Gastrocnemius medialis (tissue), 4 donors: ENCODE measurements around the gene TECR. TPM values are rescaled to one million over a fixed set of nuclear protein-coding genes. Genes with fewer than 3 reads are reported as not detected.
"Not testable (repeated sequence)": the region's sequence is repeated elsewhere in the genome, so short reads cannot be mapped to it uniquely, and the experiment has no call there.

Source experiments
- ATAC-seq, 2 donors: fragments of 150-250 bp; one replicate each; pipeline ENCODE4 v1.9.1; 2016
- DNase-seq, 2 donors: peaks; one replicate each; pipeline ENCODE4 v3.0.0-alpha.2; 2019
- H3K27ac ChIP-seq, 4 donors: fragments of 200-600 bp; sonication (generic); 1 replicate in 1 of 4; 2 replicates in 3 of 4; pipeline ENCODE4 v1.5.1; 2016 to 2018; ENCODE audit warnings: mild to moderate bottlenecking in 2 of 4, moderate library complexity in 1 of 4
- H3K27me3 ChIP-seq, 3 donors: fragments of 200-600 bp; sonication (generic) in 2 of 3; 1 replicate in 1 of 3; 2 replicates in 2 of 3; pipeline versions ENCODE4 v1.5.1 to v1.6.0; 2016 to 2019; ENCODE audit warnings: mild to moderate bottlenecking in 1 of 3, moderate library complexity in 1 of 3
- H3K36me3 ChIP-seq, 2 donors: fragments of 200-600 bp; sonication (generic) in 1 of 2; one replicate each; pipeline ENCODE4 v1.5.1; 2017 to 2018
- H3K4me1 ChIP-seq, 2 donors: fragments of 200-600 bp; sonication (generic) in 1 of 2; one replicate each; pipeline ENCODE4 v1.5.1; 2016 to 2017; ENCODE audit warnings: mild to moderate bottlenecking in 2 of 2
- H3K4me3 ChIP-seq, 4 donors: fragments of 200-600 bp; sonication (generic) in 3 of 4; 1 replicate in 1 of 4; 2 replicates in 3 of 4; pipeline ENCODE4 v1.5.1; 2016 to 2019; ENCODE audit warnings: mild to moderate bottlenecking in 2 of 4
- H3K9me3 ChIP-seq, 3 donors: fragments of 200-600 bp; sonication (generic) in 2 of 3; 1 replicate in 1 of 3; 2 replicates in 2 of 3; pipeline ENCODE4 v1.5.1; 2016 to 2019
- POLR2A ChIP-seq, 2 donors: fragments of 450-650 bp; IDR thresholded peaks; one replicate each; pipeline ENCODE4 v1.6.1; 2017; ENCODE audit warnings: antibody characterized with exemption in 2 of 2, mild to moderate bottlenecking in 2 of 2, moderate library complexity in 2 of 2
- in situ Hi-C, 4 donors: fragments of 200-750 bp; cut with MboI; loops; one replicate each; pipeline versions ENCODE4 v1.15.0 to v1.8.0; 2017; ENCODE audit warnings: low sequenced_read_pairs in 4 of 4
- intact Hi-C: fragments of 100-400 bp; cut with DNase I; formaldehyde crosslinking; loops from one replicate; pipeline ENCODE4 v1.15.1; 2023; ENCODE audit warnings: low total_unique reads
- total RNA-seq, 4 donors: library from RNA; depleted of rRNA; stranded (reverse); fragments of >200 nt; gene quantifications; one replicate each; pipeline versions ENCODE4 v1.1.0 to v1.2.3, GENCODE V29; 2016
- TF ChIP-seq, protein P1 (sequence below), 5 experiments: fragments of 450-650 bp in 3 of 5; fragments of 200-600 bp in 2 of 5; sonication (generic) in 2 of 5; IDR thresholded peaks in 4 of 5; conservative IDR thresholded peaks in 1 of 5; 1 replicate in 4 of 5; 2 replicates in 1 of 5; pipeline ENCODE4 v1.5.1; 2016 to 2019; ENCODE audit warnings: antibody characterized with exemption in 5 of 5, mild to moderate bottlenecking in 3 of 5, moderate library complexity in 3 of 5

TECR gene
- total RNA-seq, 4 donors from 2014 or later, result 56.2 to 155 (median 113) TPM

- no peaks in the 10 kb centered on the region for H3K27me3 ChIP-seq
- H3K27ac ChIP-seq, result peak overlapping the region; percentile 98 to 100 (median 99)
- H3K4me1 ChIP-seq, result peaks cover 60 to 70% of the 10 kb centered on the region in 2 donors
- ATAC-seq (peak; percentile 40 to 50), DNase-seq (peak; percentile 55 to 86)
- peaks cover 0 to 12% of the 10 kb centered on the region in 2 donors for H3K36me3 ChIP-seq
- H3K4me3 ChIP-seq, result peak overlapping the region; percentile 39 to 50 (median 46)
- in situ Hi-C loops, result loop anchor here in 1 of 4 donors (10.0 kb wide), 1 partner anchor 47 kb away; the partner anchor contains the start of gene DNAJB1
- intact Hi-C loops, result loop anchor here (2.0 to 10.0 kb wide), 9 partner anchors 65 to 1787 kb away; partner anchors contain the start of genes GIPC1, HOOK2, IER2 and PKN1
- no peaks in the 10 kb centered on the region for H3K9me3 ChIP-seq
- TF ChIP-seq, protein P1, sequence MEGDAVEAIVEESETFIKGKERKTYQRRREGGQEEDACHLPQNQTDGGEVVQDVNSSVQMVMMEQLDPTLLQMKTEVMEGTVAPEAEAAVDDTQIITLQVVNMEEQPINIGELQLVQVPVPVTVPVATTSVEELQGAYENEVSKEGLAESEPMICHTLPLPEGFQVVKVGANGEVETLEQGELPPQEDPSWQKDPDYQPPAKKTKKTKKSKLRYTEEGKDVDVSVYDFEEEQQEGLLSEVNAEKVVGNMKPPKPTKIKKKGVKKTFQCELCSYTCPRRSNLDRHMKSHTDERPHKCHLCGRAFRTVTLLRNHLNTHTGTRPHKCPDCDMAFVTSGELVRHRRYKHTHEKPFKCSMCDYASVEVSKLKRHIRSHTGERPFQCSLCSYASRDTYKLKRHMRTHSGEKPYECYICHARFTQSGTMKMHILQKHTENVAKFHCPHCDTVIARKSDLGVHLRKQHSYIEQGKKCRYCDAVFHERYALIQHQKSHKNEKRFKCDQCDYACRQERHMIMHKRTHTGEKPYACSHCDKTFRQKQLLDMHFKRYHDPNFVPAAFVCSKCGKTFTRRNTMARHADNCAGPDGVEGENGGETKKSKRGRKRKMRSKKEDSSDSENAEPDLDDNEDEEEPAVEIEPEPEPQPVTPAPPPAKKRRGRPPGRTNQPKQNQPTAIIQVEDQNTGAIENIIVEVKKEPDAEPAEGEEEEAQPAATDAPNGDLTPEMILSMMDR (IDR thresholded peaks at IDR 0.05 in 4 of 5, conservative IDR thresholded peaks at IDR 0.05 in 1 of 5), result no peak
- TF ChIP-seq POLR2A (IDR thresholded peaks at IDR 0.05), result no peak
These were observed 32.5 kb downstream of the TECR start for GRCh38 chr19:14561847-14562351.

DNA sequence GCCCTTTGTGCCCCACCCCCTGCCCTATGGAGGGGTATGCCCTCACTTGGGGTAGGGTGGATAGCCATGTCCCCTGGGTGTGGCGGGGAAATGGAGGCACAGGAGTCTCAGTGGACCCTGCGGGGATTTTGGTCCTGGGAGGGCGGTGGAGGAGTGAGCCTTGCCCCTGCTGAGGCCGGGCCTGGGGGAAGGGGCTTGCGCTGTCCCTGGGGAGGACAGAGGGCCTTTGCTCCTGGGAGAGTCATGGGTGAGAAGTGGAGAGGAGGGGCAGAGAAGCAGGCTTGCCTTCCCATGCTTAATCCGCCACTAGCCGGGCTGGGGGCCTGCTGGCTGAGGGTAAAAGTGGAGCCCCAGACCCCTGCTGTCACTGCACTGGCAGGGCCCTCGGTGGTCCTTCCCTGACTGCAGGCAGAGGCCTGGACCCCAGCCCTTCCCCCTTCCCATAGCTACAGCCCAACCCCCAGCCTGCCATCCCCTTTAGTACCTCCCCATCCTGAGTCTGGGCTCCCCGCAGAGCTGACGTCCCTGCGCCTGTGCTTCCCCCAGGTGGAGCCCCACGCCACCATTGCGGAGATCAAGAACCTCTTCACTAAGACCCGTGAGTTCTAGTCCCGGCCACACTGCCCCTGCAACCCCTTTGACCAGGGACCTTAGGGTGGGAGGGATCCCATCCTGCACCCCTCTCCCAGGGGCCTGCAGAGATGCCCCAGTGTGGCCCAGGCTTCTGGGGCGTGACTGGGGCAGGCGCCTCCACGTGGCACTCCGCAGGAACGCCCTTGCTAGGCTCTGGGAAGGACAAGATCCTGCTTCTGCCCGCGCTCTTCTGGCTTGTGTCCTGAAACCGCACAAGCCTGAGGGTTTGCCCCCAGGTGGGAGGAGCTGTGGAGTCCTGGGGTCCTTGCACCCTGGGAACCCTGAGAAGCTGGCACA, 33.5 kb downstream of the TECR start:
- H3K36me3 ChIP-seq, result peaks cover 0 to 12% of the 10 kb centered on the region in 2 donors
- in situ Hi-C loops, result loop anchor here in 1 of 4 donors (10.0 kb wide), 1 partner anchor 48 kb away; the partner anchor contains the start of gene DNAJB1
- H3K4me3 ChIP-seq, result peak overlapping the region; percentile 39 to 50 (median 46)

GRCh38 chr19:14563590-14563926, 34.2 kb downstream of the TECR start:
- H3K9me3 ChIP-seq, result no peaks in the 10 kb centered on the region
- intact Hi-C loops, result loop anchor here (2.0 to 10.0 kb wide), 9 partner anchors 66 to 1789 kb away; partner anchors contain the start of genes GIPC1, HOOK2, IER2 and PKN1
- no peaks in the 10 kb centered on the region for H3K27me3 ChIP-seq
- DNase-seq (no peak), ATAC-seq (no peak)
- H3K4me3 ChIP-seq, result peak overlapping the region in 3 of 4 donors; percentile 6 to 48 (median 33)
- TF ChIP-seq POLR2A (IDR thresholded peaks at IDR 0.05), result no peak
- TF ChIP-seq, protein P1 (IDR thresholded peaks at IDR 0.05 in 4 of 5, conservative IDR thresholded peaks at IDR 0.05 in 1 of 5), result no peak
- in situ Hi-C loops, result loop anchor here in 1 of 4 donors (10.0 kb wide), 1 partner anchor 49 kb away; the partner anchor contains the start of gene DNAJB1
- H3K27ac ChIP-seq, result peak overlapping the region; percentile 98 to 100 (median 99)
- peaks cover 0 to 12% of the 10 kb centered on the region in 2 donors for H3K36me3 ChIP-seq
- peaks cover 53 to 56% of the 10 kb centered on the region in 2 donors for H3K4me1 ChIP-seq

More for the DNA sequence above, 33.5 kb downstream of the TECR start:
- ATAC-seq, result peak; percentile 18 to 25
- Histone ChIP-seq H3K27ac (peak overlapping the region; percentile 98 to 100 (median 99)), H3K27me3 (no peaks in the 10 kb centered on the region), H3K9me3 (no peaks in the 10 kb centered on the region), H3K4me1 (peaks cover 54 to 62% of the 10 kb centered on the region in 2 donors)
- intact Hi-C loops, result loop anchor here (2.0 to 10.0 kb wide), 9 partner anchors 66 to 1788 kb away; partner anchors contain the start of genes GIPC1, HOOK2, IER2 and PKN1
- TF ChIP-seq, protein P1 (IDR thresholded peaks at IDR 0.05 in 4 of 5, conservative IDR thresholded peaks at IDR 0.05 in 1 of 5), result no peak
- TF ChIP-seq POLR2A (IDR thresholded peaks at IDR 0.05), result peak in 1 of 2 donors; percentile 42
- peak; percentile 38 to 75 for DNase-seq

DNA sequence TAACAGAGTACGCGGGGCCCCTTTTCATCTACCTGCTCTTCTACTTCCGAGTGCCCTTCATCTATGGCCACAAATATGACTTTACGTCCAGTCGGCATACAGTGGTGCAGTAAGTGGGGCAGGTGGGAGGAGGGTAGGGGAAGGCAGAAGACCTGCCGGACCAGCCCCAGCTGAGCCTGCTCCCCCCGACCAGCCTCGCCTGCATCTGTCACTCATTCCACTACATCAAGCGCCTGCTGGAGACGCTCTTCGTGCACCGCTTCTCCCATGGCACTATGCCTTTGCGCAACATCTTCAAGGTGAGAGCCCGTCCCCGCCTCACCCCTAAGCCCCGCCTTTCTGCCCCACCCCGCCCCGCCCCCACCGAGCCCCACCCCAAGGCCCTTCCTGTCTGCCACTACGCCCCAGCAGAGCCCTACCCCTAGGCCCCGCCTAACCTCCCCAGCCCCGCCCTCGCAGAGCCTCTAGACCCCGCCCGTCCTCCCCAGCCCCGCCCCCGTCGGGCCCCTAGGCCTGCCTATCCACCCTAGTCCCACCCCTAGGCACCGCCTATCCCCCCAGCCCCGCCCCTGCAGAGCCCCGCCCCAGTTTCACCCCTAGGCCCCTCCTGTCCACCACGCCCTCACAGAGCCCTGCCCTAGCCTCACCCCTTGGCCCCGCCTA, 34.7 kb downstream of the TECR start:
- H3K27me3 ChIP-seq, result no peaks in the 10 kb centered on the region
- H3K4me3 ChIP-seq, result peak overlapping the region in 3 of 4 donors; percentile 6 to 48 (median 33)
- peak; percentile 14 to 17 for TF ChIP-seq POLR2A (IDR thresholded peaks at IDR 0.05)
- TF ChIP-seq, protein P1 (IDR thresholded peaks at IDR 0.05 in 4 of 5, conservative IDR thresholded peaks at IDR 0.05 in 1 of 5), result no peak
- H3K36me3 ChIP-seq, result peaks cover 0 to 12% of the 10 kb centered on the region in 2 donors
- peaks cover 48 to 50% of the 10 kb centered on the region in 2 donors for H3K4me1 ChIP-seq
- peak overlapping the region; percentile 98 to 100 (median 99) for H3K27ac ChIP-seq
- DNase-seq (peak; percentile 80 to 91), ATAC-seq (peak; percentile 16 to 39)
- H3K9me3 ChIP-seq, result no peaks in the 10 kb centered on the region
- in situ Hi-C loops (loop anchor here in 1 of 4 donors (10.0 kb wide), 1 partner anchor 49 kb away; the partner anchor contains the start of gene DNAJB1), intact Hi-C loops (loop anchor here (2.0 to 10.0 kb wide), 9 partner anchors 67 to 1789 kb away; partner anchors contain the start of genes GIPC1, HOOK2, IER2 and PKN1)

- in situ Hi-C loops, result loop anchor here in 1 of 4 donors (10.0 kb wide), 1 partner anchor 50 kb away; the partner anchor contains the start of gene DNAJB1
- intact Hi-C loops, result loop anchor here (5.0 to 10.0 kb wide), 8 partner anchors 67 to 1790 kb away; partner anchors contain the start of genes GIPC1, HOOK2, IER2 and PKN1
- not testable (repeated sequence) for ATAC-seq, H3K4me3 ChIP-seq, DNase-seq, H3K9me3 ChIP-seq, H3K27me3 ChIP-seq
- Histone ChIP-seq H3K27ac (peak overlapping the region; percentile 98 to 100 (median 99)), H3K36me3 (peaks cover 0 to 12% of the 10 kb centered on the region in 2 donors), H3K4me1 (peaks cover 41 to 44% of the 10 kb centered on the region in 2 donors)
These were observed 35.4 kb downstream of the TECR start for GRCh38 chr19:14564652-14565297.
